DND-41 (cell line): ENCODE data around the gene ATF6B.

Source experiments
- EZH2 ChIP-seq: IDR thresholded peaks from 3 replicates; pipeline ENCODE4 v1.6.1; 2012; ENCODE audit warnings: borderline replicate concordance, low read depth, mild to moderate bottlenecking, moderate library complexity, low read length, inconsistent platforms; ENCODE audit not compliant: severe bottlenecking
- TF ChIP-seq, protein P1 (sequence below): IDR thresholded peaks from 2 replicates; pipeline ENCODE4 v1.5.1; 2012; ENCODE audit warnings: borderline replicate concordance, low read length, moderate library complexity, mild to moderate bottlenecking; ENCODE audit not compliant: poor library complexity, severe bottlenecking; ENCODE audit errors: extremely low read depth

DNA sequence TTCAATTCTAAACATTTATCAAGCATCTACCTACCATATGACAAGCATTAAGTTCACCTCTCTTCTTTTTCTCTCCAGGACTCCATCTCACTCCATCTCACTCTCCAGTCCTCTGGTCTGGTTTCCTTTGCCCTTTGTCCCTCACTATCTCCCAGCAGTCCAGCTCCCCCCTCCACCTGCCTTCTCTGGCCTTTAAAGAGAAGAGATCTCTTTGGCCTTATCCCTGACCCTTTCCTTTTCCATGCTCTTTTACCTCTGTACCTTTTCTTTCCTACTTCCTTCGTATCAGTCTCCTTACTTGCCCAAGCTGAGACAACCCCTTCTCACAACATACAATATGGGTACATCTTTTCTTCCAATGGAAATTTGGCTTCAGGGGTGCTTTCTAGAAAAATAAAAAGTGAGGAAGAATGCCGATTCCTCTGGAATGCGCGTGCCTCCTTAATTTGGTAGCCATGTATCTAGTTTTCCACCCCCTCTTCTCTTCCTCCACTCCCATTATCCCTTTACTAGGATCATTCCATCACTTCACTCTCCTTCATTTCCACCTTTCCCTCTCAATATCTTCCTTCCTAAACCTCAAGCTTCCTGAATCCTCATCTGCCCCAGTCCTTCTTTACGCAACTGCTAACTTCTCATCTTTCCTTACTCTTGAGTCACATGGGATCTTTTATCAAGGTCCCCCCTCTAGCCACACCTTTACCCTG is 48.6 kb upstream of the ATF6B start:
- TF ChIP-seq, protein P1, sequence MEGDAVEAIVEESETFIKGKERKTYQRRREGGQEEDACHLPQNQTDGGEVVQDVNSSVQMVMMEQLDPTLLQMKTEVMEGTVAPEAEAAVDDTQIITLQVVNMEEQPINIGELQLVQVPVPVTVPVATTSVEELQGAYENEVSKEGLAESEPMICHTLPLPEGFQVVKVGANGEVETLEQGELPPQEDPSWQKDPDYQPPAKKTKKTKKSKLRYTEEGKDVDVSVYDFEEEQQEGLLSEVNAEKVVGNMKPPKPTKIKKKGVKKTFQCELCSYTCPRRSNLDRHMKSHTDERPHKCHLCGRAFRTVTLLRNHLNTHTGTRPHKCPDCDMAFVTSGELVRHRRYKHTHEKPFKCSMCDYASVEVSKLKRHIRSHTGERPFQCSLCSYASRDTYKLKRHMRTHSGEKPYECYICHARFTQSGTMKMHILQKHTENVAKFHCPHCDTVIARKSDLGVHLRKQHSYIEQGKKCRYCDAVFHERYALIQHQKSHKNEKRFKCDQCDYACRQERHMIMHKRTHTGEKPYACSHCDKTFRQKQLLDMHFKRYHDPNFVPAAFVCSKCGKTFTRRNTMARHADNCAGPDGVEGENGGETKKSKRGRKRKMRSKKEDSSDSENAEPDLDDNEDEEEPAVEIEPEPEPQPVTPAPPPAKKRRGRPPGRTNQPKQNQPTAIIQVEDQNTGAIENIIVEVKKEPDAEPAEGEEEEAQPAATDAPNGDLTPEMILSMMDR, result no peak
- TF ChIP-seq EZH2, result no peak
